Stimulated activated CD8-positive, alpha-beta memory T cell treated with anti-CD3 and anti-CD28 coated beads, Interleukin-15, amount 100 ng/mL, for 48 hours (primary cell): ENCODE data around the gene PEX14.

ENCODE experiments used
- DNase-seq, 2 donors: peaks; one replicate each; pipeline ENCODE4 v3.0.0-alpha.2; 2020; ENCODE audit warnings: low read depth in 2 of 2

PEX14 gene

GRCh38 chr1:10646347-10646861 lies 171.7 kb downstream of the PEX14 start:
- no peak for DNase-seq

GRCh38 chr1:10647414-10648170 lies 172.8 kb downstream of the PEX14 start:
- DNase-seq = no peak

GRCh38 chr1:10648689-10649516 lies 174.2 kb downstream of the PEX14 start:
- DNase-seq = no peak

- no peak for DNase-seq
Measured at GRCh38 chr1:10649517-10650201, 174.9 kb downstream of the PEX14 start.

GRCh38 chr1:10650556-10651388 lies 176.0 kb downstream of the PEX14 start:
- DNase-seq = no peak

GRCh38 chr1:10651389-10651766 lies 176.6 kb downstream of the PEX14 start:
- no peak for DNase-seq

- no peak for DNase-seq
Measured at GRCh38 chr1:10651793-10652192, 177.0 kb downstream of the PEX14 start.

- no peak for DNase-seq
Measured at GRCh38 chr1:10652626-10653025, 177.9 kb downstream of the PEX14 start.

GRCh38 chr1:10653370-10654125 lies 178.8 kb downstream of the PEX14 start:
- no peak for DNase-seq

- DNase-seq = no peak
Measured at GRCh38 chr1:10655002-10655401, 180.3 kb downstream of the PEX14 start.

GRCh38 chr1:10656431-10656830 lies 181.7 kb downstream of the PEX14 start:
- no peak for DNase-seq

- no peak for DNase-seq
Measured at GRCh38 chr1:10657088-10657847, 182.5 kb downstream of the PEX14 start.

- no peak for DNase-seq
Measured at GRCh38 chr1:10658396-10659066, 183.8 kb downstream of the PEX14 start.

GRCh38 chr1:10659218-10659617 lies 184.5 kb downstream of the PEX14 start:
- DNase-seq = no peak

- no peak for DNase-seq
Measured at GRCh38 chr1:10659646-10660540, 185.1 kb downstream of the PEX14 start.

GRCh38 chr1:10661453-10661852 lies 186.7 kb downstream of the PEX14 start:
- no peak for DNase-seq

- no peak for DNase-seq
Measured at GRCh38 chr1:10662090-10662688, 187.4 kb downstream of the PEX14 start.
